CD4-positive, alpha-beta T cell treated with Interleukin-17A for 1 hour (primary cell): ENCODE measurements around the gene C11orf52.
"Not testable (repeated sequence)": the region's sequence is repeated elsewhere in the genome, so short reads cannot be mapped to it uniquely, and the experiment has no call there.

ENCODE experiments used
- DNase-seq: peaks from one replicate; pipeline ENCODE4 v3.0.0-alpha.2; 2020

Gene C11orf52

DNA sequence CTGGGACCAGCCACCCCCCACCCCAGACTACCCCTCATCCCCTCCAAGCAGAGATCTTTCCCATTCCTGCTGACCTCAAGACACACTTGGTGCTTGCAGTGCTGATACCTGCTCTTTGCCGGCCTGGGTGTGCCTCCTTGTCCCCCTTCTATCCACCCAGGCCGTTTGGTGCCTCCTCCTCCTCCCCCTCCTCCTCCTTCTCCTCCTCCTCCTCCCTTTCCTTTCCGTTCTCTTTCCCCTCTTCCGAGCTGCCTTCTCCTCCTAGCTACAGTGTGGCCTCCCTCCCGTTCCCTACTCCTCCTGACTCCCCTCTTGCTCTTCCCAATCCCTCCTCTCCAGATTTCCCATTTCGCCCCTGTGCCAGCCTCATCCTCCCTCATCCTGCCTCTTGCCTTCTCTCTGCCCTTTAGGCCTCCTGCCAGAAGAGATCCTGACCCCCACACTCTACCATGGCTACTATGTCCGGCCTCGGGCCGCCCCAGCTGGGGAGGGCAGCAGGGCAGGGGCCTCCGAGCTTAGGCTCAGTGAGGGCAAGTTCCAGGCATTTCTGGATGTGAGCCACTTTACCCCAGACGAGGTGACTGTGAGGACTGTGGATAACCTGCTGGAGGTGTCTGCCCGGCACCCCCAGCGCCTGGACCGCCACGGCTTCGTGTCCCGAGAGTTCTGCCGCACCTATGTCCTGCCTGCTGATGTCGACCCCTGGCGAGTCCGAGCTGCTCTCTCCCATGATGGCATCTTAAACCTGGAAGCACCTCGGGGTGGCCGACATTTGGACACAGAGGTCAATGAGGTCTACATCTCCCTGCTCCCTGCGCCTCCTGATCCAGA, 5.5 kb upstream of the C11orf52 start:
- no peak for DNase-seq

DNA sequence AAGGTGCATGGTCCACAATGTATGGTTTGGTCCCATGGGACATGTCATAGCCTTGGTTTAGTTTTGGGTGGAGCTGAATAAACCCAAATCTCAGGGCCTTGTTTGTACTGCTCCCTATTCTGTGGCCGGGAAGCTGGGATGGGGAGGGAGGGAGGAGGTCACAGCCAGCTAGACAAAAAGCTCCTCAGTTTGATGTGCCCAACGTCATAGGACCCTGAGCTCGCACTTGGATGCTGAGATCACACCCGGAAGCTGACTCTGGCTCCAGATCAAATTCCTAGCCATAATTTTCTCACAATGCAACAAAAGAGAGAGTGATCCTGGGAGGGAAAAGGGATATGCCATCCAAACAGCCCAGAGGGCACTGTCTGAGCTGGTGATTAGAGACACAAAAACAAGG, 4.7 kb upstream of the C11orf52 start:
- DNase-seq: no peak

DNA sequence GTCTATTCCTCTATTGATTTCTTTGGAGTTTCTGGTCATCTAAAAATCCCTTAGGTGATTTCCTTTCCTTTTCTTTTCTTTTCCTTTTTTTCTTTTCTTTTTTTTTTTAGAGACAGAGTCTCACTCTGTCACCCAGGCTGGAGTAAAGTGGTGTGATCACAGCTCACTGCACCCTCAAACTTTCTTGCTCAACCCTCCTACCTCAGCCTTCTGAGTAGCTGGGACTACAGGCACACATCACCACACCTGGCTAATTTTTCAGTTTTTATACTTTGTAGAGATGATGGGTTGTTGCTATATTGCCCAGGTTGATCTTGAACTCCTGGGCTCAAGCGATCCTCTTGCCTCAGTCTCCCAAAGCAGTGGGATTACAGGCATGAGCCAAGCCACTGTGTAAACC, 1.9 kb upstream of the C11orf52 start:
- DNase-seq: no peak

DNA sequence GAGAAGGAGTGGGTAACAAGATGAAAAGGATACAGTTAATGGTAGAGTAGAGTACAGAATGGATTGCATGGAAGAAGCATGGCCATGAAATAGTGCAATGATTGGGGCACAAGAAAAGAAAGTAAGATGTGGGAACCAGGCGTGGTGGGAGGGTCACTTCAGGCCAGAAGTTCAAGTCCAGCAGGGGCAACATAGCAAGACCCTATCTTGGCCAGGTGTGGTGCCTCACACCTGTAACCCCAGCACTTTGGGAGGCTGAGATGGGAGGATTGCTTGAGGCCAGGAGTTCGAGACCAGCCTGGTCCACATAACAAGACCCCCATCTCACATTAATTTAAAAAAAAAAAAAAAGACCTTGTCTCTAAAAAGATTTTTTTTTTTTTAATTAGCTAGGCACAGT, 1.4 kb upstream of the C11orf52 start:
- no peak for DNase-seq

DNA sequence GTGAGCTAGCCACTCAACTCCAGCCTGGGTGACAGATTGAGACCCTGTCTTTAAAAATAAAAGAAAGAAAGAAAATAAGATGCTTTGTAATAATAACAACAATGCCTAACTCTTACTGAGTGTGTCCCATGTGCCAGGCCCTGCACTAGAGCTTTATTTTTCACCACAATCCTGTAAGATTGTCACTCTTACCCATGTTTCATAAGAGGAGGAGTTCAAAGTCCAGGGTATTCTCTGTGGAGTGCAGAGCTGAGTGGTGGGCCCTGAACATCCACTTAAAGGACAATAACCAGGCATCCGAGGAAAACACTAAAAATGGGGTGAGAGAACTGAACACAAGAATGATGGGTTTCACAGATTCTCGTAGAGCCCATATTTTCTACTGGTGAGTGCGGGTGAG, 925 bp upstream of the C11orf52 start:
- DNase-seq: no peak

DNA sequence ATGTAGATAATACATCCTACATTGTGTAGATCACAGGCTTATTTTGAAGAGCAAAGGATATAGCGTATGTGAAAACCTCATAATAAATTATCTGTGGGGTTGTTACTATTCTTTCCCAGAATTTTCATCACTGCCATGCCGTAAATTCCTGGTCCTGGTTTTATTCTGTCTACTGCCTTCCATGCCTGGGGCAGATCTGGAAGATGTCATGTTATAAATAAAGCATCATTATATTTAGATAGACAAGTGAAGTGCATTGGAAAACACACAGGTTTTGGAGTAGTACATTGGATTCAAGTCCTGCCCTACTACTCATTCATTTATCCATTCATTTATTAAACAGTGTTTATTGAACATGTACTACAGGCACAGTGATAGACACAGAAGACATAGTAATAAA, 2.2 kb downstream of the C11orf52 start:
- no peak for DNase-seq

DNA sequence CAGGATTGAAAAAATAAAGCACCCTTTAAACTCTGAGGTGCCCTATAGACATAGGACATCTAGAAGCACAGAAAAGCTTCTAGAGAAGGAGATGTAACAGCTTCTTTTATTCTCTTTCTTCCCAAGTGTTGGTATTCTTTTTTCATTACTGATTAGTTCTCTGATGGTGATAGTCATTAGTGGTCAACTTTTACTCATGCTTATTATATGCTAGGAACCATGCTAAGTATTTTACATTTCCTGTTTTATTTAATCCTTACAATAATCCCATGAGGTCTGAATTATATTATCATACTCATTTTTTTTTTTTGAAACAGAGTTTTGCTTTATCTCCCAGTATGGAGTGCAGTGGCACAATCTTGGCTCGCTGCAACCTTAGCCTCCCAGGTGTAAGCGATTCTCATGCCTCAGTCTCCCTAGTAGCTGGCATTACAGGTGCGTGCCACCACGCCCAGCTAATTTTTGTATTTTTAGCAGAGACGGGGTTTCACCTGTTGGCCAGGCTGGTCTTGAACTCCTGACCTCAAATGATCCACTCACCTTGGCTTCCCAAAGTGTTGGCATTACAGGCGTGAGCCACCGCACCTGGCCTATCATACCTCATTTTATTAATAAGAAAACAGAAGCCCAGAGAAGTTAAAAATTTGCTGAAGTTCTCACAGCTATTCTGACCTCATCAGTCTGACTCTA, 3.0 kb downstream of the C11orf52 start:
- DNase-seq: no peak

DNA sequence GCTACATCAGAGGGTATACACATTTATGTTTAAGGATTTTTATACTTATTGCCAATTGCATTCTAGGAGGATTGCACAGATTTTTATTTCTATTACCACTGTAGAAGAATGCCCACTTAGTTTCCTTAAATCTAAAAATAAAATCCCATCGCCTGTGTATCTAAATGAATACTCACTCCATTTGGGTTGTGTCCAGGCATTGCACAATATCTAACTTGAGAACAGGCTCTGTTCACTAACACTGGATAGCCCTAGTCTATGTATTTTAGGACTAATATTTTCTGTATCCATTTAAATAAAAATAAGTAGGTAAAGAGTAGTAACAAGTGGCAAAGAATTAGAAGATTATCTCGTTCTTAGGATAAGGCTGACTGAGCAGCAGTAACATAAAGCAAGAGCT, 4.1 kb downstream of the C11orf52 start:
- no peak for DNase-seq

DNA sequence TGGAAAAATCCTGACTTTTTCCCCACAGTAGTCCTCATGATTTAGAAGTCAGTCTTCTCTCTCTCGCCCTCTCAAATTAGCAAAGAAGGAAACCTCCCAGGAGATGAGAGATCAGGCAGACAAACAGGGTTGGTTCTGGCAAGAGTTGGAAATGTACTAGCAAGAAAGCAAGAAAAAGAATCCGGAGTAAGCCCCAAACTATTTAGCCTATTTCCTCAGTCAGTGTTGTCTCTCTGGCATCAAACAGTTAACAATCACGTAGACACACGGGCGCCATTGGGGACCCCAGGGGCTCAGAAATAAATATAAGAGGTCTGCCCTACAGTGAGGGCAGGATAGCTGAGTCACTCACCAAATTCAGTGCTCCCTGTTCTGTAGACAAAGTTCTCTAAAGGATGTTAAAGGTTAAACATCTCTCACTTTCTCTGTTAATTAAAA, 4.7 kb downstream of the C11orf52 start:
- DNase-seq: no peak

DNA sequence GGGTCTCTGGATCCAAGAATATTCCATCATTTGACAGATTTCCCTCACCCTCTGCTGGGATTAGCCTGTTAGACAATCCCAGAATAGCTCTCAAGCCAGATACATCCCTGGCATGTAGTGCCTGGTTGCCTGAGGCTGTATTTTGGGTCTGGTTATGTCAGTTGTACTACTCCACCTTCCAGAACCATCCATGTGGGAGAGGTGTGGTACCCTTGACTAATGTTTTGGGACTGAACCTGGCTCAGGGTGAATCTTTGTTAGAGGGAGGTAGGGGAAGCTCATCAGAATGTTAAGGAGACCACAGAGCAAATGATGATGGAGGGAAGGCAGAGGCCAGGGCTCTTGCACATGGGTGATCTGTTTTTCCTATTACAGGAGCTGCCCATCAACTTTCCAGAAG, 5.2 kb downstream of the C11orf52 start:
- DNase-seq: no peak

DNA sequence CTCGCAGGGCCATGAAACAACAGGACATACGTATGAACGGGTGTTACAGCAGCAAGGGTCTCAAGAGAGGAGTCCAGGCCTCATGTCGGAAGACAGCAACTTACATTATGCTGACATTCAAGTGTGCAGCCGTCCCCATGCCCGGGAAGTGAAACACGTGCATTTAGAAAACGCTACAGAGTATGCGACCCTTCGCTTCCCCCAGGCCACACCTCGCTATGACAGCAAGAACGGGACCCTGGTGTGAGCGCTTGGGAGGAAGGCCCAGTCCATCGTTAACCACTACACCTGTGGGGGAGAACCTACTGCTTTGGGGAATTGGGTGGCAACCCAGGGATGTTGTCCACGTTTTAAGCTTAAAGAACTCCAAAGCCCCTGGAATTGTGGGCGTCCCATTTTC, 7.2 kb downstream of the C11orf52 start:
- no peak for DNase-seq

DNA sequence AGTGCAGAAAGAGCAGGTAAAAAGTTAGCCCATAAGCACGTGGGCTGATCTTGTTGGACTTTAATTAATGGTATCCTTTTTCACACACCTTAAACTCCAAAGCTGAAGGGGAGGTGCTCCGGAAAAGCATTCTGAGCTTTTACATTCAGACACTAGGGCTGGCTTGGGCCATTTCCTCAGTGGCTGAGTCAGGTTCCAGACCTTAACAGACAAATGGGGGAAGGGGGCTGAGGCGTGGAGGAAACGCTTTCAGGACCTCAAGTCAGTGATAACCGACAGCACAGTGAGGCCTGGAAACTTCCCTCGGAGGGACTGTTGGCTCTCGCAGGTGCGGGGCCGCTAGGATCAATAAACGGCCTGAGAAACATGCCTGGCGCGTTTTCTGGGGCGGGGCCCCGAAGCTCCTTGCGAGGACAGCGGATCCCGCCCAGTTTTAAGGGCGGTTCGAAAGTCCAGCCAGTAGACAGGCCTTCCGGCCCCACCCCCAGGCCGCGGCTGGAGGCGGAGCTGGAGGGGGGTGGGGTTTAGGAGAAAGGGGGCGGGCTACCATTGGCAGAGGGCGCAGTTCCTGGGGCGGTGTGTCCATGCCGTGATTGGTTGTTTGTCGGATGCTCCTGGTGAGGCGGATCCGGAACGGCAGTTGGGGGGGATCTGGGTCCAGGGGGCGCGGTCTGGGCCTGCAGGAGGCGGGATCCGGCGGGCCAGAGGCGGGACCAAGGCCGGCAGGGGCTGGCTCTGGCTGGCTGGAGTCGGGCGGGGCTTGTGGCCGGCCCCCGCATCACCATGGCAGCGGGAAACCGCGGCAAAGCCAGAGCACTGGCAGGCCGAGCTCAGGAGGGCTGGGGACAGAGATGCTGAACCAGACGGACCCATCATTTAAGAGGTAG, 8.0 kb downstream of the C11orf52 start:
- peak; percentile 98 for DNase-seq

DNA sequence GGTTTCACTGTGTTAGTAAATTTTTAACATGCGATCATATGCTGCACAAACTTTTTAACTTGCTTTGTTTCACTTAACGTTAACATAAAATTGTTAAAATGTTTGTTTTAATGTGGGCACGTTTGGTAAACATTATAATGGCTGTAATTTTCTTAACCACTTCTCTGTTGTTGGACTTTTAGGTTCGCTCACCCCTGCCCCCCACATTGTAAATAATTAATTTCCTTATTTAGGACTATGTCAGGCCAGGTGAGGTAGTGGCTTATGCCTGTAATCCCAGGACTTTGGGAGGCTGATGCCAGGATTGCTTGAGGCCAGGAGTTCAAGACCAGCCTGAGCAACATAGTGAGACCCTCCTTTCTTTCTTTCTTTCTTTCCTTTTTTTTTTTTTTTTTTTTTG, 11.8 kb downstream of the C11orf52 start:
- no peak for DNase-seq

DNA sequence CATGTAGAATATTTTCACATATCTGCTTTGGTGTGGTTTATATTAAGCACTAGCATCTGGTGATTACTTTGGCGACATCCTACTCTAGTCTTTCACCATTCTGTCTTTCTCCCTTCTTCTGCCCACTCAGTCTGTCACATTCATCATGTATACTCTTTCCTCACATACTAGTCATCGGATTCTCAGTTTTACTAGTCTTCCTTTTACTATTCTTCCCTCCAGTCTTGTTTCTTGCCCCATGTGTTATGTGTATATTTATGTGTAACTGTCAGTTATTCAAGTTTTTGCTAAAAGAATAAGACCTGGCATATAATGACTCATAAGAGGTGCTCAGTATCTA, 13.9 kb downstream of the C11orf52 start:
- DNase-seq: no peak

DNA sequence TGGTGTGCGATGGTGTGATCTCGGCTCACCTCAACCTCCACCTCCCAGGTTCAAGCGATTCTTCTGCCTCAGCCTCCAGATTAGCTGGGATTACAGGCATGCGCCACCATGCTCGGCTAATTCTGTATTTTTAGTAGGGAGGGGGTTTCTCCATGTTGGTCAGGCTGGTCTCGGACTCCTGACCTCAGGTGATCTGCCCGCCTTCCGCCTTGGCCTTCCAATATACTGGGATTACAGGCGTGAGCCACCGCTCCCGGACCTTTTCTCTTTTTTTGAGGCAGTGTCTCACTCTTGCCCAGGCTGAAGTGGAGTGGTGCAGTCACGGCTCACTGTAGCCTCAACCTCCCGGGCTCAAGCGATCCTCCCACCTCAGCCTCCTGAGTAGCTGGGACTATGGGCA, 14.5 kb downstream of the C11orf52 start:
- DNase-seq: not testable (repeated sequence)

DNA sequence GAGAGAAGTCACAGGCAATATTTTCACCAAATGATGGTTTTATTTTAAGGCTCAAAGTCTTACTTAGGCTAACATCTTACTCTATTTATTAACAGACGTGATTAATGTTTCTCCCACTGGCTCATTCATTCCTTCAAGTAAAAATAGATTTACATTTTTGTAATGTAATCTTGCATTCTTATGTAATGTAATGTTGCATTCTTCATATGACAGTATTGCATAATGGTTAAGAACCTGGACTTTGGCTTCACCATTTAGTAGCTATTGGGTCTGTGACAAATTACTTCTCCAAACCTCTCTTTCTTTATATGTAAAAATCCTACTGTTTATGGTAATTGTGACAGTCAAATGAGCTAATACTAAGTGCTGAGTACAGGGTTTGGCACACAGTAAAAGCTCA, 15.2 kb downstream of the C11orf52 start:
- no peak for DNase-seq

DNA sequence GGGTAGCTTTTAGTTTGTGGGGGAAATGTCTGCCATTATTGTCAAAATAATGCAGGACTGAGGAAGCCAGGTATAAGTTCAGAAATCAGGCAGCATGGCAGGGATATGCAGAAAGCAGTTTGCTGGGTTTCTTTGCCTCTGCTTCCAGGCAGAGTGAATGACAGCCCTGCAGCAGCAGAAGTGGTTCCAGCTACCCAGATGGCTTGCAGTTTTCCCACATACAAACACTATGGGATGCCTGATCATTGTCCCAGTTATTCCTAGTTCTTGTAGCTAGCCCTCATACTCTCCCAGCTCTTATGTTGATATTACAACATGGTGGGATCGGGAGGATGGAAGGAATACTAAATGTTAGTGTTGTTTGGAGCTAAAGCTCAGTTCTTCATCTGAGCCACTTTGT, 15.6 kb downstream of the C11orf52 start:
- DNase-seq: no peak

DNA sequence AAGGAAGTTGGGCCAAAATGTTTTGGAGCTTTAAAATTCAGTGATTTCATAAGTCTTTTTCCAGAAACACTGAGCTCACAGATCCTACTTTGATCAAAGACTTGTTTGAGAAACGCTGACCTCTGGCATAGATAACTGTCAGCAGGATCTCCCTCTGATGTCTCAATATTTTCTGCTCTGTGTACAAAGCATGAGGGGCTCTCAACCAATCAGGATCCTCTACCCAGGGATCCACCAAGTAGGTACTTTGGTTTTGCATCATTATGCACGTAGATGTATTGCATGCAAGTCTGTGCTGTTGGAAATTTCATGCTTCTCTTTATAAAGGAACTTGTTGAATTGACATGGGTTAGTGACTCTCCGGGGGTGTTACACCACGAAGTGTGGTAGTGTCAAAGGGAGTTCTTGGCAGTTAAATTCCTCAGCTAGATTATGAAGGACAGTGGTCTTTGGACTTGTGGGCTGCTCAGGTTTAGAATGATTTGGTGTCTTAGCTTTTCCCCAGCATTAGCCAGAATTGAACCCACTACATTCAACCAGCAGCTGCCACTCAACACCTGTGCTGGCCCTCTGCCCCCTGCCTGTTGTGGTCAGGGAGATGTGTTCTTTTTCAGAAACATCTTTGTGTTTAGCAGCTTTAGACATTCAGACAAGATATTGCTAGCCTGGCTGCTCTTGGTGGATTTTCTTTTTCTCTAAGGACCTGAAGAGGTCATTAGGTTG, 16.8 kb downstream of the C11orf52 start:
- no peak for DNase-seq

DNA sequence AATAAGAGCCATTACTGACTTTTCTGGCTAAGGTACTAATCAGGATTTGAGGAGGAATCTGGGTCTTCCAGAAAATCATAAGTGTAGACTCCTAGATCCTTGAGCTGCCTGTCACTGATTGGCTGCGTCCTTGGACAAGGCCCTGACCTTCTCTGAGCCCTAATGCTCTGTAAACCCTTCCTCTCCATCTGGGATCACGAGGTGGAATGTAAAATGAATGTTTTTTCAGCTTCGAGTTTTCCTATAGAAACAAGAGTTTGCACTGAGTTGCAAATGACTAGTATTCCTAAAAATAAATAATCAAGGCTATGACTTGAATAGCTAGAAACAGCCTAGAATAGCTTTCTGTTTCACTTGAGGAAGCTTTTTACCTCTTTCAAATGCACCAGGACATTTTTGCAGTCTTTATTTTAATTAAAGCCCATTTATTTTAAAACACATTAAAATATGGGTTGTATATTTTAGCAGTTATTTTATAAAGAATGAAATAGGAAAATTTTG, 17.4 kb downstream of the C11orf52 start:
- no peak for DNase-seq

DNA sequence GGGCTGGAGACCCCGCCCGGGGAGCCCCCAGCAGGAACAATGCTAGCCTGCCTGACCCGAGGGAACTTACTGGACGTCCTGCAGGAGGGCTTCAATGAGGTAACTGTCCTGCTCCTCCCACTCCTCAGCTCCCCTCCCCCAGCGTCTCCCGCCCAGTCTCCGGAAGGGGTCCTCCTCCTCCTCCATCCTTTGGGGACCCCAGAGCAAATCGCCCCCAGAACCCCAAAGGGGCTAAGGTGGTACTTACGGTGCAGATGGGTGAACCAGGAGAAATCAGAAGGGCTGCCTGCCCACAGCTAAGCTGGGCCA, 18.7 kb downstream of the C11orf52 start:
- no peak for DNase-seq

DNA sequence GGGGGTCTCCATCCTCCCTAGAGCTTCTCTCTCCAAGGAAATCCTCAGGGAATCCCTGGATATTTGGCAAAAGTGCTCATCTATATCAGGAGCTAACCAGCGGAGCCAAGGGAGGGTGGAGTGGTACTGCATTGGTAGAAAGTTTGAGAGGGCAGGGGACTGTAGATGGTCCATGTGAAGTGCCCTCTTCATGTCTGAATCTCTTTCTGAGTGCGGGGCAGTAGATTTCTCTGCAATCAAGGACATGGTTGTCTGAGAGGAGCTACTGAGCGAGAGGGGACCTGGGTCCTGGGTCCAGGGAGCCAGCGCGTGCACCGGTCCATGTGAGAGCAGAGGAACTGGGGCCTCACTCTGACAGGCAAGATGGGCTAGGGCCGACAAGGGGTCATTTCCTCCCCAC, 19.1 kb downstream of the C11orf52 start:
- no peak for DNase-seq

DNA sequence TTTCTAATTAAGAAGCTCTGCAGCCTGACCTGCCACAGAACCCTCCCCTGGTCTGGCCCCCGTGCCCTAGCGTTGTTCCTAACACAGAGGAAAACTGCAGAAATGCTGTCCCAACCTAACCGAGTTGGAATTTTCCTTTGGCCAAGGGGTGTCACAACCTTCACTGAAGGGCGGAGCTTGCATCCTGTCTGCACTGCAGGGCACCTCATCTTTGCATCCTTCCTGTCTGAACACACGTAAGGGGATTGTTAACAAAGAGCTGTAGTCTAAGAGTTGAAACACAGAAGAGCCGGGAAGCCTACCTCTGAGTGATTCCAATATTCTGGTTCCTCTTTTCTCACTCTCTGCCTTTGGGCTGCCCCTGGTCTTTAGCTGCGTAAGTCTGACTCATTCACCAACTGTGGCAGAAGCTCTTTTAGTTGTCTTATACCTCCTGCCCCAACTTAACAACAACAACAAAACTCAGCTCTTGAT, 20.0 kb downstream of the C11orf52 start:
- peak; percentile 35 for DNase-seq
